ENCODE measurements around the gene ANGPTL8. TPM values are rescaled to one million over a fixed set of nuclear protein-coding genes. Genes with fewer than 3 reads are reported as not detected.
A peak's percentile ranks its signal among the peaks of the same experiment; 100 is the strongest.

The ANGPTL8 gene
- total and polyA plus RNA-seq, 10 of the 15 experiments (the other 5 are each of a cell fraction or from before 2014, with no cell fraction given), result not detected

DNA sequence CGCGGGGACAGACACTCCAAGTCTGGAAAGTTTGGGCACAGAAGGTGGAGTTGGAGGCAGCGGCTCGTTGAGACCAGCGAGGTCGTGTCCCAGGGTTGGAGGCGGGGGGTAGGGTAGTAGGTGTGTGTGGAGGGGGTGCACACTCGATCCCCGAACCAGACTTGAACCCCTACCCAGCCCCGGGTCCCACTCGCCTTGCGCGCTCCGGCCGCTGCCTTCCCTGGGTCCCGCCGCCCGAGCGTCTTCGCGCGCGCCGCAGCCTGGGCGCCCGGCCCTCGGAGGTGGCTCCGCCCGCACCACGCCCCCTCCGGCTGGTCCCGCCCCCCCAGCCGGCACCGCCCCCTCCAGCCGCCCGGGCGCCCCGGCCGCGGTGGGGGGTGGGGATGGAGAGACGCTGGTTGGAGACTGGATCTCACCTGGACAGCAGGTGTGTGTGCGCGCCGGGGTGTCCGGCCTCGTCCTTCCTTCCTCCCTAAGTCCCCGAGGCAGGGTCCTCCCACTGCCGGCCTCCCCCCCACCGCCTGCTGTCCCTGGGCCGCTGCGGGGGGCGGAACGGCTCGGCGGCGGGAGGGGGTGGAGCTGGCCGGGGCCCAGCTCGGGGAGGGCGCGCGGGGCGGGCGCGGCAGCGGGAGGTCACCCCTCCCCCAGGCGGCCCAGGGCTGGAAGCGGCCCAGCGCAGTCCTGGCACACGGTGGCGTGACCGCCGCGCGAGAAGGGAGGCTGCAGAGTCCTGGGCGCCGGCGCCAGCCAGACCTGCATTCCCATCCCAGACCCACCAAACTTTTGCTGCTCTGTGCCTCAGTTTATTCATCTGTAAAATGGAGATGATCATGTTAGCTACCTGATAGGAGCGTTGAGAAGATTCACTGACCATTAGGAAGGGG is 41.9 kb upstream of the ANGPTL8 start, which contains the start of gene KANK2 (continued):
- TF ChIP-seq, protein P1, sequence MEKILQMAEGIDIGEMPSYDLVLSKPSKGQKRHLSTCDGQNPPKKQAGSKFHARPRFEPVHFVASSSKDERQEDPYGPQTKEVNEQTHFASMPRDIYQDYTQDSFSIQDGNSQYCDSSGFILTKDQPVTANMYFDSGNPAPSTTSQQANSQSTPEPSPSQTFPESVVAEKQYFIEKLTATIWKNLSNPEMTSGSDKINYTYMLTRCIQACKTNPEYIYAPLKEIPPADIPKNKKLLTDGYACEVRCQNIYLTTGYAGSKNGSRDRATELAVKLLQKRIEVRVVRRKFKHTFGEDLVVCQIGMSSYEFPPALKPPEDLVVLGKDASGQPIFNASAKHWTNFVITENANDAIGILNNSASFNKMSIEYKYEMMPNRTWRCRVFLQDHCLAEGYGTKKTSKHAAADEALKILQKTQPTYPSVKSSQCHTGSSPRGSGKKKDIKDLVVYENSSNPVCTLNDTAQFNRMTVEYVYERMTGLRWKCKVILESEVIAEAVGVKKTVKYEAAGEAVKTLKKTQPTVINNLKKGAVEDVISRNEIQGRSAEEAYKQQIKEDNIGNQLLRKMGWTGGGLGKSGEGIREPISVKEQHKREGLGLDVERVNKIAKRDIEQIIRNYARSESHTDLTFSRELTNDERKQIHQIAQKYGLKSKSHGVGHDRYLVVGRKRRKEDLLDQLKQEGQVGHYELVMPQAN (conservative IDR thresholded peaks at IDR 0.05), result 0 out of 2 replicates have a peak, but pooled peaks have one; percentile 36

DNA sequence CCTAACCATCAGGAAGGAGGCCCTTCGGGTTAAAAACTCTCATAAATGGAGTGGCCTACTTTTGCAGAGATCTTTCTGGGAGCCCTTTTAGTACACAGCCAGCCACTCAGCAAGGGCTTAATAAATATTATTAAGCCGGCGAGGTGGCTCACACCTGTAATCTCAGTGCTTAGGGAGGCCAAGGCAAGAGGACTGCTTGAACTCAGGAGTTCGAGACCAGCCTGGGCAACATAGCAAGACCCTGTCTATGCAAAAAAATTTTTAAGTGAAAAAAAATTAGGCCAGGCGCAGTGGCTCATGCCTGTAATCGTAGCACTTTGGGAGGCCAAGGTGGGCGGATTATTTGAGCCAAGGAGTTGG is 41.3 kb upstream of the ANGPTL8 start:
- in situ Hi-C loops (cut with MboI) (no loop called here), intact Hi-C loops (cut with micrococcal nuclease; ENCODE audit: unreplicated experiment) (no loop called here)
- TF ChIP-seq MYB (IDR thresholded peaks at IDR 0.05; ENCODE audit: borderline replicate concordance, low read depth, low read length) (no peak), KLF5 (IDR thresholded peaks at IDR 0.05; ENCODE audit: partially characterized antibody) (no peak), SREBF1 (IDR thresholded peaks at IDR 0.05; ENCODE audit: low read length) (no peak), TCF3 (IDR thresholded peaks at IDR 0.05; ENCODE audit: borderline replicate concordance, insufficient read depth, low read depth, low read length) (no peak), YBX1 (IDR thresholded peaks at IDR 0.05) (no peak), POU2F2 (IDR thresholded peaks at IDR 0.05; ENCODE audit: borderline replicate concordance, low read depth, low read length) (no peak)
- H3K36me3 ChIP-seq (ENCODE audit: control insufficient read depth in 2 of 2, insufficient read depth in 2 of 2, low read length in 1 of 2), result no peaks in the 10 kb centered on the region; a peak in 1 of 4 replicates
- H3K4me1 ChIP-seq (ENCODE audit: control insufficient read depth, insufficient read depth, low read length), result peaks cover 11% of the 10 kb centered on the region
- H4K20me1 ChIP-seq (ENCODE audit: control insufficient read depth, insufficient read depth), result no peaks in the 10 kb centered on the region
- CTCF ChIA-PET, result interaction anchor here (0.7 kb wide), 1 partner anchor 93 kb away, joined by 4 read pairs; no protein-coding TSS in a partner anchor
- SMC1A ChIA-PET (ENCODE audit: uncharacterized antibody, unreplicated experiment), result interaction anchor here (1.7 kb wide), 1 partner anchor 42 kb away, joined by 7 read pairs; the partner anchor contains the start of gene SPC24
- ATAC-seq, result no peak
- no TSS peak for BruUV-seq (replicated peaks)
- RAD21 ChIA-PET (ENCODE audit: unreplicated experiment), result interaction anchor here (0.7 to 1.5 kb wide), 4 partner anchors 8 to 162 kb away, joined by 3 to 6 read pairs (median 4); no protein-coding TSS in a partner anchor
- POLR2A ChIA-PET, result interaction anchor here (0.5 to 0.9 kb wide), 5 partner anchors 8 to 248 kb away, joined by 3 to 5 read pairs (median 3); no protein-coding TSS in a partner anchor
- no peak for DNase-seq (ENCODE audit: low read depth, low spot score)
- H3K9ac ChIP-seq (ENCODE audit: control insufficient read depth, insufficient read depth, low read length), result no peak overlapping the region
- no peaks in the 10 kb centered on the region for H3K27me3 ChIP-seq (replicated peaks in 1 of 2; ENCODE audit: control insufficient read depth in 2 of 2, insufficient read depth in 2 of 2, low read length in 1 of 2)
- peak overlapping the region; percentile 8; the same call in 1 of the 2 replicates for H2AFZ ChIP-seq (ENCODE audit: control insufficient read depth, low read depth, low read length)
- H3K79me2 ChIP-seq (ENCODE audit: control insufficient read depth, insufficient read depth, low read length), result peaks cover 3% of the 10 kb centered on the region
- H3K4me3 ChIP-seq, result peak overlapping the region; percentile 97; the same call in 1 of the 2 replicates
- H3K4me2 ChIP-seq (ENCODE audit: control insufficient read depth, insufficient read depth), result no peak overlapping the region; the same call in 1 of the 2 replicates
- no peak overlapping the region for H3K27ac ChIP-seq (ENCODE audit: control insufficient read depth, insufficient read depth)
- 86% methylated on average over 7 of the region's 7 CpGs for WGBS (ENCODE audit: insufficient coverage, insufficient replicate concordance, low lambda C conversion rate, missing lambda C conversion rate)
- H3K9me3 ChIP-seq (replicated peaks; ENCODE audit: control insufficient read depth, insufficient read depth, low read length), result no peaks in the 10 kb centered on the region; the same call in 2 of the 3 replicates
- FAIRE-seq, result no peak

Data from GM12878 (cell line).